ENCODE results near the gene LTN1. TPM values are rescaled to one million over a fixed set of nuclear protein-coding genes. Genes with fewer than 3 reads are reported as not detected.

Gene LTN1
- total RNA-seq, 1 donor from 2014 or later, result 24.3 TPM

GRCh38 chr21:28979092-28979491 lies 13.6 kb downstream of the LTN1 start:
- H3K9me3 Mint-ChIP-seq, result no peaks in the 10 kb centered on the region
- no peak overlapping the region for H3K27ac Mint-ChIP-seq
- H3K4me1 Mint-ChIP-seq (ENCODE audit: unreplicated experiment), result no peaks in the 10 kb centered on the region
- H3K4me3 Mint-ChIP-seq, result no peak overlapping the region
- TF ChIP-seq, protein P1, sequence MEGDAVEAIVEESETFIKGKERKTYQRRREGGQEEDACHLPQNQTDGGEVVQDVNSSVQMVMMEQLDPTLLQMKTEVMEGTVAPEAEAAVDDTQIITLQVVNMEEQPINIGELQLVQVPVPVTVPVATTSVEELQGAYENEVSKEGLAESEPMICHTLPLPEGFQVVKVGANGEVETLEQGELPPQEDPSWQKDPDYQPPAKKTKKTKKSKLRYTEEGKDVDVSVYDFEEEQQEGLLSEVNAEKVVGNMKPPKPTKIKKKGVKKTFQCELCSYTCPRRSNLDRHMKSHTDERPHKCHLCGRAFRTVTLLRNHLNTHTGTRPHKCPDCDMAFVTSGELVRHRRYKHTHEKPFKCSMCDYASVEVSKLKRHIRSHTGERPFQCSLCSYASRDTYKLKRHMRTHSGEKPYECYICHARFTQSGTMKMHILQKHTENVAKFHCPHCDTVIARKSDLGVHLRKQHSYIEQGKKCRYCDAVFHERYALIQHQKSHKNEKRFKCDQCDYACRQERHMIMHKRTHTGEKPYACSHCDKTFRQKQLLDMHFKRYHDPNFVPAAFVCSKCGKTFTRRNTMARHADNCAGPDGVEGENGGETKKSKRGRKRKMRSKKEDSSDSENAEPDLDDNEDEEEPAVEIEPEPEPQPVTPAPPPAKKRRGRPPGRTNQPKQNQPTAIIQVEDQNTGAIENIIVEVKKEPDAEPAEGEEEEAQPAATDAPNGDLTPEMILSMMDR (conservative IDR thresholded peaks at IDR 0.05), result no peak
- no peak for DNase-seq (ENCODE audit: extremely low spot score, unreplicated experiment)
- peaks cover 9% of the 10 kb centered on the region for H3K36me3 Mint-ChIP-seq
- H3K27me3 Mint-ChIP-seq, result no peaks in the 10 kb centered on the region

DNA sequence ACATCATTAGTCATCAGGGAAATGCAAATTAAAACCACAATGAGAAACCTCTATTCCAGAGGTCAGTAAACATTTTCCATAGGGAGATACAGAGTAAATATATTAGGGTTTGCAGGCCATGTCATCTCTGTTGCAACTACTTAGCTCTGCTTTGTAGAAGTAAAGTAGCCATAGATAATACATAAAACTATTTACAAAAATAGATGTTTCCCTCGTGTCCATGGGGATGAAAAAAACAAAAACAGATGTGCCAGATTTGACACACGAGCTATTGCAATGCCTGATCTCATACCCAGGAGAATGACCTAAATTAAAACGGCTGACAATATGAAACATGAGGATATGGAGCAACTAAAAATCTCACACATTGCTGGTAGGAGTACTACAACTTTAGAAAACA lies 17.3 kb downstream of the LTN1 start:
- H3K27ac Mint-ChIP-seq, result no peak overlapping the region
- peaks cover 22% of the 10 kb centered on the region for H3K36me3 Mint-ChIP-seq
- no peak overlapping the region for H3K4me3 Mint-ChIP-seq
- TF ChIP-seq, protein P1 (conservative IDR thresholded peaks at IDR 0.05), result no peak
- no peaks in the 10 kb centered on the region for H3K4me1 Mint-ChIP-seq (ENCODE audit: unreplicated experiment)
- H3K27me3 Mint-ChIP-seq, result no peaks in the 10 kb centered on the region
- no peaks in the 10 kb centered on the region for H3K9me3 Mint-ChIP-seq
- no peak for DNase-seq (ENCODE audit: extremely low spot score, unreplicated experiment)

GRCh38 chr21:28974531-28975227 lies 18.0 kb downstream of the LTN1 start:
- H3K4me3 Mint-ChIP-seq, result no peak overlapping the region
- H3K27me3 Mint-ChIP-seq, result no peaks in the 10 kb centered on the region

GRCh38 chr21:28972398-28972797 lies 20.3 kb downstream of the LTN1 start:
- no peak for DNase-seq (ENCODE audit: extremely low spot score, unreplicated experiment)
- Mint-ChIP-seq H3K4me1 (ENCODE audit: unreplicated experiment) (no peaks in the 10 kb centered on the region), H3K27me3 (no peaks in the 10 kb centered on the region), H3K9me3 (no peaks in the 10 kb centered on the region), H3K4me3 (no peak overlapping the region), H3K27ac (no peak overlapping the region), H3K36me3 (peaks cover 27% of the 10 kb centered on the region)
- TF ChIP-seq, protein P1 (conservative IDR thresholded peaks at IDR 0.05), result no peak

More at GRCh38 chr21:28974531-28975227, 18.0 kb downstream of the LTN1 start:
- TF ChIP-seq, protein P1 (conservative IDR thresholded peaks at IDR 0.05), result no peak
- Mint-ChIP-seq H3K9me3 (no peaks in the 10 kb centered on the region), H3K36me3 (peaks cover 22% of the 10 kb centered on the region), H3K4me1 (ENCODE audit: unreplicated experiment) (no peaks in the 10 kb centered on the region), H3K27ac (no peak overlapping the region)
- DNase-seq (ENCODE audit: extremely low spot score, unreplicated experiment), result no peak

DNA sequence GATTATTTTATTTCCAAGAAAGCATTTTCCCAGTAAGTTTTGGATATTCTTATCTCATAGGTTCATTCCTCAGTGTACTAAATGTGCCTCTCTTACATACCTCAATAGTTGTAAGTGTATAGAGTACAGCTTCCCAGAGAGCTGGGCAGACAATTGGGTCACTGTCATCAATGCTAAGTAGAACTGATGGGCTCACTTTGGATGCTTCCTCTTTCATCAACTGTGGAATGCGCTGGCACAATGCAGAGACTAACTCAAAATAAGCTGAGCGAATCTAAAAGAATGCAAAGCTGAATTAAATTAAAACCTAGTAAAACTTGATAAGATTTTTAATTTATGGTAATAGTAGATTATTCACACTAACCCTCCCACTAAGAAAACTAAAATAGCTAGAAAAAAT lies 21.5 kb downstream of the LTN1 start:
- H3K4me1 Mint-ChIP-seq (ENCODE audit: unreplicated experiment), result no peaks in the 10 kb centered on the region
- DNase-seq (ENCODE audit: extremely low spot score, unreplicated experiment), result no peak
- H3K9me3 Mint-ChIP-seq, result no peaks in the 10 kb centered on the region
- no peak overlapping the region for H3K27ac Mint-ChIP-seq
- peaks cover 28% of the 10 kb centered on the region for H3K36me3 Mint-ChIP-seq
- TF ChIP-seq, protein P1 (conservative IDR thresholded peaks at IDR 0.05), result no peak
- no peak overlapping the region for H3K4me3 Mint-ChIP-seq
- no peaks in the 10 kb centered on the region for H3K27me3 Mint-ChIP-seq
